WERI-Rb-1 (cell line): ENCODE data around the gene SULT1C3.

Experiments used
- DNase-seq: peaks from one replicate; pipeline ENCODE4 v3.0.0-alpha.2; 2020
- H3K27ac ChIP-seq: fragments of 250-450 bp; sonication (Bioruptor Pico); 2 replicates; pipeline ENCODE4 v1.5.1; 2020; ENCODE audit warnings: mild to moderate bottlenecking, moderate library complexity
- H3K27me3 ChIP-seq: fragments of 250-450 bp; sonication (Bioruptor Pico); 2 replicates; pipeline ENCODE4 v1.5.1; 2021; ENCODE audit warnings: mild to moderate bottlenecking, low read depth, moderate library complexity; ENCODE audit not compliant: insufficient read depth, severe bottlenecking
- H3K36me3 ChIP-seq: fragments of 250-450 bp; sonication (Bioruptor Pico); 2 replicates; pipeline ENCODE4 v1.5.1; 2020; ENCODE audit warnings: mild to moderate bottlenecking, moderate library complexity
- H3K4me3 ChIP-seq: 2 replicates; pipeline ENCODE4 v1.5.1; 2011; ENCODE audit warnings: low read depth, mild to moderate bottlenecking, control low read depth, low read length
- H3K9me3 ChIP-seq: fragments of 250-450 bp; sonication (Bioruptor Pico); 2 replicates; pipeline ENCODE4 v1.5.1; 2021; ENCODE audit warnings: mild to moderate bottlenecking, moderate library complexity; ENCODE audit not compliant: severe bottlenecking
- TF ChIP-seq, protein P1 (sequence below): IDR thresholded peaks from 2 replicates; pipeline ENCODE4 v1.5.1; 2011; ENCODE audit warnings: low read depth, mild to moderate bottlenecking, control low read depth, inconsistent platforms, low read length

Gene SULT1C3

DNA sequence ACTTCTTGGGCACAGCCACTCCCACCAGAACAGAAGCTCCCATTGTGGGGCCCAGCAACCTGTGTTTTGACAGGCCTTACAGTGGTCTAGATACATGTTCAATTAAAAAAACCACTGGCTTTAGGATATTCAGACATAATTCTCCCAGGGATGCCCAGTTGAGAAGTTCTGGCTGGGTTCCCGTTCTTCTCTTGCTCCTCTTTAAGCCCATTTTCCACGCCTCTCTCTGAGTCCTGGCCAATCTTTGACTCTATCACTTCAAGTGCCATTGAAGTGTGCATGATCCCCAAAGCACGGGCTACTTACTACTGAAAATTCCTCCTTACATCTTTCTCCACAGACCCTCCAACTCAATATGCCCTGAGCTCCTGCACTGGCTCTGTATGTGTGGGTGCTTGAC is 17.5 kb upstream of the SULT1C3 start:
- TF ChIP-seq, protein P1, sequence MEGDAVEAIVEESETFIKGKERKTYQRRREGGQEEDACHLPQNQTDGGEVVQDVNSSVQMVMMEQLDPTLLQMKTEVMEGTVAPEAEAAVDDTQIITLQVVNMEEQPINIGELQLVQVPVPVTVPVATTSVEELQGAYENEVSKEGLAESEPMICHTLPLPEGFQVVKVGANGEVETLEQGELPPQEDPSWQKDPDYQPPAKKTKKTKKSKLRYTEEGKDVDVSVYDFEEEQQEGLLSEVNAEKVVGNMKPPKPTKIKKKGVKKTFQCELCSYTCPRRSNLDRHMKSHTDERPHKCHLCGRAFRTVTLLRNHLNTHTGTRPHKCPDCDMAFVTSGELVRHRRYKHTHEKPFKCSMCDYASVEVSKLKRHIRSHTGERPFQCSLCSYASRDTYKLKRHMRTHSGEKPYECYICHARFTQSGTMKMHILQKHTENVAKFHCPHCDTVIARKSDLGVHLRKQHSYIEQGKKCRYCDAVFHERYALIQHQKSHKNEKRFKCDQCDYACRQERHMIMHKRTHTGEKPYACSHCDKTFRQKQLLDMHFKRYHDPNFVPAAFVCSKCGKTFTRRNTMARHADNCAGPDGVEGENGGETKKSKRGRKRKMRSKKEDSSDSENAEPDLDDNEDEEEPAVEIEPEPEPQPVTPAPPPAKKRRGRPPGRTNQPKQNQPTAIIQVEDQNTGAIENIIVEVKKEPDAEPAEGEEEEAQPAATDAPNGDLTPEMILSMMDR, result no peak
- Histone ChIP-seq H3K27ac (no peak overlapping the region), H3K36me3 (no peaks in the 10 kb centered on the region), H3K9me3 (no peaks in the 10 kb centered on the region), H3K4me3 (no peak overlapping the region), H3K27me3 (peaks cover 37% of the 10 kb centered on the region)
- DNase-seq, result no peak

DNA sequence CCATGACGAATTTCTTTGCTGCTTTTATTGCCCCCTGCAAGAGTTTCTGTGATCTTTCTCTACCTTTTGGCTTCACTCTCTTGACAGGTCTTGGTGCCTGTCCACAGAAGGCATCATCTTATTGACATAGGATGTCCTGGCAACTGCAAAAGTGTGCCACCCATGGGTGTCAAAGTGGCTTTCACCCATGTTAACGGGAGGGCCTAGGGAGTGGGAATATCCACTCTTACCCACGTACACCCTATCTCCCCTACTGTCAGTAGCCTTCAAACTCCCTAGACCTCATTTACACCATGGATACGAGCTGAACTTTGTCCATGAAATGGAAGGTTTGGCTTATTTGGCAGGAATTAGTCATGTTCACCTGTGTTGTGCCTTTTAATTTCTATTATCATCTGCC is 16.2 kb upstream of the SULT1C3 start:
- TF ChIP-seq, protein P1, result no peak
- H3K27me3 ChIP-seq, result peaks cover 44% of the 10 kb centered on the region
- no peaks in the 10 kb centered on the region for H3K9me3 ChIP-seq

DNA sequence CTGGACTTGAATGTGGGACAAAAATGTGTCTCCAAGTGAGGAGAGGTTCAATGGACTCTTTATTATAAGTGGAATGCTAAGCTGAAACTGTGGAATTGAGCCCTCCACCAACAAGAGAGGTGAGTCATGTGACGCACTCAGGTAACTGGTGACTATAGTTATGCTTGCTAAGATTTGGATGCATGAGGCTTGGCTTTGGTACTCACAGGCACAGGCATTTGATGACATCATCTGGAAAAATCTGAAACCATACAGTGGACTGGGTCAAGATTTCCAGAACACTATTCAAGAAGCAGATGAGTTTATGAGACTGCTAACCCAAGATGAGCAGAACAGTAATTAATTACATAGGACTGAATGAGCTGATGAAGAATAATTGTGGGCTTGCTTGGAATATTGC is 15.7 kb upstream of the SULT1C3 start:
- H3K4me3 ChIP-seq, result no peak overlapping the region
- H3K9me3 ChIP-seq, result no peaks in the 10 kb centered on the region
- H3K27me3 ChIP-seq, result peaks cover 42% of the 10 kb centered on the region
- no peak overlapping the region for H3K27ac ChIP-seq
- no peak for DNase-seq
- TF ChIP-seq, protein P1, result no peak
- H3K36me3 ChIP-seq, result no peaks in the 10 kb centered on the region

More for the DNA sequence above, 16.2 kb upstream of the SULT1C3 start:
- Histone ChIP-seq H3K4me3 (no peak overlapping the region), H3K36me3 (no peaks in the 10 kb centered on the region), H3K27ac (no peak overlapping the region)
- no peak for DNase-seq

DNA sequence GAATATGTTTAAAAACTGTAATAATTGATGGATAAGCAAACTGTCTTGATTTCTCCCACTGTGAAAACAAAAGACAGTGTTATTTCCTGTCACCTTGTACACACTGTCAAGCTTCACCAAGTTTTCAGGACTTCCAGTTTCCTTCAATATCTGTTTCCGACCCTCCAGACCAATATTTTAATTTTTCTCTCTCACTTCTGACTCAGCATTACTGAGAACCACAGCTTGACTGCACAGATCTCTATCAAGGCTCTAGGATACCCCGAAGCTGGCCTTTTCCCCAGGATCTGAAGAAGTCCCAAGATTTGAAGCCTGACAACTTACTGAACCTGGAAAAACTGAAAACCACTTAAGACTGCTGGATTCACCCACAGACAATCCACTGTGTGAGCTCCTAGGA is 13.2 kb upstream of the SULT1C3 start:
- Histone ChIP-seq H3K4me3 (no peak overlapping the region), H3K27me3 (peaks cover 37% of the 10 kb centered on the region), H3K9me3 (no peaks in the 10 kb centered on the region), H3K36me3 (no peaks in the 10 kb centered on the region), H3K27ac (no peak overlapping the region)
- TF ChIP-seq, protein P1, result no peak
- DNase-seq, result no peak

DNA sequence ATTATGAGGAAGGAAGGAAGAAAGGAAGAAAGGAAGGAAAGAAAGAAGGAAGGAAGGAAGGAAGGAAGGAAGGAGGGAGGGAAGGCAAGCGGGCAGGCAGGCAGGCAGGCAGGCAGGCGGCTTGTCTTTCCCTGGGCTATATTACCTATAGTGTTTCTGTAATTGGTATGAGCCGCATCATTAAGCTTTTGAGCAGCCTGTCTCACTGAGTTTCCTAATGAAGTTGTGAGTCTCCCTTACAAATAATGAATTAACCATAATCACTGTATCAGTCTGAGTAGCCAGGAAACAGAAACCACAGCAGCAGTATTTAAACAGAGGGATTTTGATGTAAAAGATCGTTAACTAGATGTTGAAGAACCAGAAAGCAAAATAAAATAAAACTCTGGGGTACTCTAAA is 11.8 kb upstream of the SULT1C3 start:
- Histone ChIP-seq H3K9me3 (no peaks in the 10 kb centered on the region), H3K27ac (no peak overlapping the region), H3K36me3 (no peaks in the 10 kb centered on the region), H3K4me3 (no peak overlapping the region), H3K27me3 (peaks cover 41% of the 10 kb centered on the region)
- TF ChIP-seq, protein P1, result no peak
- DNase-seq, result no peak

DNA sequence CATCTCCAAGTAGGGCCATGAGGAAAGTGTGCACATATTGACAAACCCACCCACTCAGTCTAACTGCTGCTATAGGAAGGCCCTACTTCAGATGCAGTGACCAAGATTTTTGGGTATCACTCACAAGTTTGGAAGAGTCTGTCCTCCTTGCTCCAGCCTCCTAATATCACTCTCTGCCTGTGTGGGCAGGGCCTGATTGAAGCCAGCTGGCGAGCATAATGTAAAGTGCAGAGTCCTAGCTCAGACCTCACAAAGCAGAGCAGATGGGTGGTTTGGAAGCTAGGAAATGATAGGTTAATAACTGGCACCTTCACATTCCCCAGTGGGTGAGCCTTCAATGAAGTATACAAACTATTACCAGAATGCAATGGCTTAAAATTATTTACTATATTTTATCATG is 11.2 kb upstream of the SULT1C3 start:
- no peaks in the 10 kb centered on the region for H3K9me3 ChIP-seq
- no peak for DNase-seq

More for the DNA sequence above, 11.2 kb upstream of the SULT1C3 start:
- H3K4me3 ChIP-seq, result no peak overlapping the region
- peaks cover 44% of the 10 kb centered on the region for H3K27me3 ChIP-seq
- TF ChIP-seq, protein P1, result no peak
- H3K27ac ChIP-seq, result no peak overlapping the region
- no peaks in the 10 kb centered on the region for H3K36me3 ChIP-seq
